Gastroesophageal sphincter (tissue), 4 donors: ENCODE data around the gene CORO6. TPM values are rescaled to one million over a fixed set of nuclear protein-coding genes. Genes with fewer than 3 reads are reported as not detected.

Experiments
- ATAC-seq: fragments of 150-250 bp; one replicate; pipeline ENCODE4 v1.9.1; 2016; ENCODE audit warnings: mild to moderate bottlenecking, moderate library complexity
- H3K27ac ChIP-seq, 4 donors: fragments of 200-600 bp; sonication (generic) in 3 of 4; 1 replicate in 3 of 4; 2 replicates in 1 of 4; pipeline ENCODE4 v1.5.1; 2016 to 2019
- H3K27me3 ChIP-seq: fragments of 200-600 bp; sonication (generic); one replicate; pipeline ENCODE4 v1.5.1; 2019
- H3K36me3 ChIP-seq, 2 donors: fragments of 200-600 bp; sonication (generic); one replicate each; pipeline ENCODE4 v1.5.1; 2019; ENCODE audit warnings: control low read depth in 1 of 2
- H3K4me1 ChIP-seq, 3 donors: fragments of 200-600 bp; sonication (generic); 1 replicate in 2 of 3; 2 replicates in 1 of 3; pipeline ENCODE4 v1.5.1; 2016 to 2019; ENCODE audit warnings: control low read depth in 2 of 3
- H3K4me3 ChIP-seq, 2 donors: fragments of 200-600 bp; sonication (generic); one replicate each; pipeline ENCODE4 v1.5.1; 2019; ENCODE audit warnings: mild to moderate bottlenecking in 1 of 2, moderate library complexity in 1 of 2
- H3K9me3 ChIP-seq, 3 donors: fragments of 200-600 bp; sonication (generic); one replicate each; pipeline ENCODE4 v1.5.1; 2017 to 2019; ENCODE audit warnings: control low read depth in 2 of 3
- EP300 ChIP-seq: sonication (generic); formaldehyde crosslinking; IDR thresholded peaks from one replicate; pipeline ENCODE4 v1.6.1; 2017; ENCODE audit warnings: antibody characterized with exemption, mild to moderate bottlenecking
- POLR2A ChIP-seq, 2 donors: fragments of 450-650 bp; IDR thresholded peaks; one replicate each; pipeline ENCODE4 v1.6.1; 2017; ENCODE audit warnings: antibody characterized with exemption in 2 of 2, mild to moderate bottlenecking in 2 of 2, moderate library complexity in 1 of 2
- POLR2AphosphoS5 ChIP-seq: sonication (generic); formaldehyde crosslinking; IDR thresholded peaks from one replicate; pipeline ENCODE4 v1.6.1; 2017; ENCODE audit warnings: antibody characterized with exemption
- WGBS, 2 donors: methylation state at CpG; one replicate each; pipeline ENCODE4 v1.1.5; 2018; ENCODE audit warnings: low coverage in 1 of 2; 5-methylcytosine and 5-hydroxymethylcytosine counted together
- total RNA-seq, 4 donors: library from RNA; depleted of rRNA; stranded (reverse); fragments of >200 nt; gene quantifications; one replicate each; pipeline ENCODE4 v1.1.0, GENCODE V29; 2016
- TF ChIP-seq, protein P1 (sequence below), 4 experiments: fragments of 200-600 bp in 2 of 4; fragments of 450-650 bp in 2 of 4; sonication (generic) in 1 of 4; IDR thresholded peaks; one replicate each; pipeline ENCODE4 v1.5.1; 2017 to 2019; ENCODE audit warnings: antibody characterized with exemption in 4 of 4, mild to moderate bottlenecking in 2 of 4, moderate library complexity in 2 of 4

The CORO6 gene
- total RNA-seq, 4 donors from 2014 or later, result 18.1 to 138 (median 39.4) TPM

DNA sequence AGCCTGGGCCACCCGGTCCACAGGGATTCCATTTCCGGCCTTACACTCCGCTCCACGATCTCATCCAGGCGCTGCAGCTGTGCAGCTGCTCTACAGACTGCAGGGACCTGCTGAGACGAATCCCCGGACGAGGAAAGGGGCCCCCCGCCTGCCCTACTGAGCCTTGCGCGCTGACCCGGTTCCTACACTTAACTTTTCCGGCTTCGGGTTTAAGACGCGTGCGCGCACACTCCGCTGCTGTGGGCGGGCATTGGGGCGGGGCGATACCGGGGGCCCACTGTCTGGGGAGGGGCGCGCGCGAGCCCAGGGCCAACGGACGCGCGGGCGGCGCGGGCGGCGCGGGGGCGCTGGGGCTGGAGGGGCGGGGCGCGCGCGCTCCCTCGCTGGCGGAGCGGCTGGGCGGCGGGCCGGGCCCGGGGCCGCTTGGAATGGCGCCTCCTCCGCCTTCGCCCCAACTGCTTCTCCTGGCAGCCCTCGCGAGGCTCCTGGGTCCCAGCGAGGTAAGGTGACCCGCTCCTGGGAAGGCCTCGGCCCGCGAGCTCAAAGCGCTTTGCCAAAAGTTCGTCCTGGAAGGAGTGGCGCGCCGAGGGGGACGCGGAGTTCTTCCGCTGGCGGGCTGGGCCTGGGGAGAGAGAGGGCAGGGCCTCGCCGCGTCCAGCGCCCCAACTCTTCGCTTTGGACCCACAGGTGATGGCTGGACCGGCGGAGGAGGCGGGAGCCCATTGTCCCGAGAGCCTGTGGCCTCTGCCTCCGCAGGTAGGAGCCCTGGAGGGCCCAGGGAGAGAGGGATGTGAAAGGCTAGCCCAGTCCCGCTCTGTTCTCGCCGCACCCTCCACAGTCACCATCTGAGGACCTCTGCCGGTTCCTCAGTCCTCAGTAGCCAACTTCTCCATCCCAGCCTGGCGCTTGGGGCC lies 54.1 kb downstream of the CORO6 start, which contains the start of gene TP53I13:
Gene TP53I13 (plus strand): TSS at position 371 of the 914 bp plus-strand sequence. CDS start 58 bp downstream, at position 429.
- ATAC-seq, result peak; percentile 71
- peaks cover 0 to 88% (median 18%) of the 10 kb centered on the region in 3 donors for H3K4me1 ChIP-seq
- H3K27me3 ChIP-seq, result no peaks in the 10 kb centered on the region
- H3K9me3 ChIP-seq, result no peaks in the 10 kb centered on the region
- H3K36me3 ChIP-seq, result peaks cover 0 to 12% of the 10 kb centered on the region in 2 donors
- H3K27ac ChIP-seq, result peak within 1 kb of the TSS; percentile 66 to 93 (median 89)
- H3K4me3 ChIP-seq, result peak within 1 kb of the TSS; percentile 48 to 85
- 0 to 1% methylated on average over 3 to 12 of the region's 85 CpGs for WGBS, 2 donors
- TF ChIP-seq POLR2AphosphoS5 (peak; percentile 9), POLR2A (IDR thresholded peaks at IDR 0.05) (peak; percentile 34 to 40), EP300 (no peak)
- TF ChIP-seq, protein P1, sequence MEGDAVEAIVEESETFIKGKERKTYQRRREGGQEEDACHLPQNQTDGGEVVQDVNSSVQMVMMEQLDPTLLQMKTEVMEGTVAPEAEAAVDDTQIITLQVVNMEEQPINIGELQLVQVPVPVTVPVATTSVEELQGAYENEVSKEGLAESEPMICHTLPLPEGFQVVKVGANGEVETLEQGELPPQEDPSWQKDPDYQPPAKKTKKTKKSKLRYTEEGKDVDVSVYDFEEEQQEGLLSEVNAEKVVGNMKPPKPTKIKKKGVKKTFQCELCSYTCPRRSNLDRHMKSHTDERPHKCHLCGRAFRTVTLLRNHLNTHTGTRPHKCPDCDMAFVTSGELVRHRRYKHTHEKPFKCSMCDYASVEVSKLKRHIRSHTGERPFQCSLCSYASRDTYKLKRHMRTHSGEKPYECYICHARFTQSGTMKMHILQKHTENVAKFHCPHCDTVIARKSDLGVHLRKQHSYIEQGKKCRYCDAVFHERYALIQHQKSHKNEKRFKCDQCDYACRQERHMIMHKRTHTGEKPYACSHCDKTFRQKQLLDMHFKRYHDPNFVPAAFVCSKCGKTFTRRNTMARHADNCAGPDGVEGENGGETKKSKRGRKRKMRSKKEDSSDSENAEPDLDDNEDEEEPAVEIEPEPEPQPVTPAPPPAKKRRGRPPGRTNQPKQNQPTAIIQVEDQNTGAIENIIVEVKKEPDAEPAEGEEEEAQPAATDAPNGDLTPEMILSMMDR (IDR thresholded peaks at IDR 0.05), result no peak

DNA sequence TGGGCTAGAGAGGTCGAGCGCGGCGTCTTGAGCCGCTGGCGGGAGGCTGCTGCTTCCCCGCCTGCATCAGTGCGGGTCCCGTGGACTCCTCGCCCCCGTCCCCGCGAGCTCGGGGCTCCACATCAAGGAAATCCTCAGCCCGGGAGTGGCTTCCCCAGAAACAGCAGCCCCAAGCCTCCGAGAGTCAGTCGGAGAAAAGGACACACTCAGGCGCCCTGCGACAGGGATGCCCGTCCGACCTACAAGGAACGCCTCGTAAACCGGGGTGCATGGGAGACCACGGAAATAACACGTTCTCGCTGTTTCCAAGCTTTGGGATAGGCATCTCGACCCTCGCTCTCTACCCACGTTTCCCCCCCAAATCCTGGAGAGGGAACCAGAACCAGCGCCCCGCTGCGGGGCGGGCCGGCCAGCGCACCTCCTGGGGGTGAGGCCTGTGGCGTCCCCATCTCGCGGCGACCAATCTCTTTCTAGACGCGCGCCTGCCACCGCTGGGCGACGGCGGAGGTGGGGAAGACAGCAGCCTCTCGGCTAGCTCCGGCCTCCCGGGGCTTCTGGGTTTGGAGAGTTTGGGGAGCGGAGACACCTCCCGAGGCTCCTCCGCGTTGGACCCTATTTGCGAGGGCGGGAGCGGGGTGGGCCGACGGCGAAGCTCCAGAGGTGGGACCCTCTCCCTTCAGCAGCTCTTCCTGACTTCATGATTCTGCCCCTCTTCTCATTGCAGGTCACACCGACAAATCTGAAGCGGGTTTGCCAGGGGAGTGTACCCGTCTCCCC lies 55.0 kb downstream of the CORO6 start:
- ATAC-seq, result peak; percentile 30
- H3K36me3 ChIP-seq, result peaks cover 0 to 10% of the 10 kb centered on the region in 2 donors
- H3K9me3 ChIP-seq, result no peaks in the 10 kb centered on the region
- H3K27ac ChIP-seq, result peak overlapping the region; percentile 66 to 93 (median 89)
- TF ChIP-seq POLR2AphosphoS5 (no peak), POLR2A (IDR thresholded peaks at IDR 0.05) (no peak), EP300 (no peak)
- TF ChIP-seq, protein P1 (IDR thresholded peaks at IDR 0.05), result peak in 3 of 4 experiments; percentile 44 to 53 (median 46)
- no peaks in the 10 kb centered on the region for H3K27me3 ChIP-seq
- peaks cover 0 to 79% (median 12%) of the 10 kb centered on the region in 3 donors for H3K4me1 ChIP-seq
- WGBS, 2 donors, result 0% methylated on average over 2 of the region's 63 CpGs; no CpG with 5 or more reads in 1 of the 2 donors
- H3K4me3 ChIP-seq, result peak overlapping the region; percentile 48 to 85

DNA sequence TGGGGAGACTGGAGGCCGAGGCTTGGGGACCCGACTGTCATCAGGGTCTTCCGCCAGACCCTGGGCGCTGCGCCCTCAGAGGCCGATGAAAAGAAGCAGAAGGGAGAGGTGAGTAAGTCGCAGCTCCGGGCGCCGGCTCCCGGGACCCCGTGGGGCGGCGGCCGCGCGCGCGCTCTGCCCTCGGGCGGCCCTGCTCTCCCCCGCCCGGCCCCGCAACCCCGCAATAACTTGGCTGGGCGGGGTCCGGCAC lies 55.5 kb downstream of the CORO6 start:
- H3K9me3 ChIP-seq, result no peaks in the 10 kb centered on the region
- peak overlapping the region; percentile 48 to 85 for H3K4me3 ChIP-seq
- peaks cover 0 to 15% of the 10 kb centered on the region in 2 donors for H3K36me3 ChIP-seq
- peak; percentile 1 for ATAC-seq
- TF ChIP-seq POLR2AphosphoS5 (no peak), EP300 (no peak), POLR2A (IDR thresholded peaks at IDR 0.05) (no peak)
- TF ChIP-seq, protein P1 (IDR thresholded peaks at IDR 0.05), result no peak
- peak overlapping the region; percentile 66 to 93 (median 89) for H3K27ac ChIP-seq
- WGBS, 2 donors, result no CpG with 5 or more reads among the region's 27 CpGs
- no peaks in the 10 kb centered on the region for H3K27me3 ChIP-seq
- peaks cover 0 to 76% (median 7%) of the 10 kb centered on the region in 3 donors for H3K4me1 ChIP-seq

DNA sequence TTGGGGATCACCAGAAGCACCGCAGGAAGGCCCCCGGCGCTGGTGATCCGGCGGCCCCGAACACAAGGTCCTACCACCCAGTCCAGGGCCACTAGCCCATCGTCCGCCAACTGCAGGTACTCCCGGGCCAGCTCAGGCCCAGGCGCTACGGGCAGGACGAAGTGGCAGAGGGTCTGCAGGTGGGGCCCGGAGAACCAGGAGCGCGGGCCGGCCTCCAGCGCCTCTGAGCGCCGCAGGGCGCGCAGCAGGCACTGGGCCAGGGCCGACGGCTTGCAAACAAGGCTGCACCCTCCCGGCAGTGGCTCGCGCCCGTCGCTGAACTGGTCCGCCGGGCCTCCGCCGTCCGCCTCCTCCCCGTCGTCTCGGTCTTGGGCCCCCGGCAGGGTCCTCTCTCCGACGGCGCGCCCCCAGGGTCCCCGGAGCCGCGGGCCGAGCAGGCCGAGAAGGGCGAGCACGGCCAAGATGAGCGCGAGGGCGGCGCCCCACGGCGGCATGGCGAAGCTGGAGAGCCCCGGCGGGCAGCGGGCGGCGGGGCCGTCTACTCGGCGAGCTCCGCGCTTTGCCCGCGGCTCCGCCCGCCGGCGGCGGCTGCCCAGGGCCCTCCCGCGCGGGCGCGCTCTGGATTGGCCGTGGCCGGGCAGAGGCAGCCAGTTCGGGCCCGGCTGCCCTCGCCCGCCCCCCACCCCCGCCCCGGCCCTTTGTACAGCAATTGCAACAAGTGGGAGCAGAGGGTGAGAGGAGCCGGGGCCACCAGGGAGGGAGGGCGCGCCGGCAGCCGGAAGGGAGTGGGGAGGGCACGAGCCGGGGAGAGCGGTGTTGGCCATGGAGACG lies 56.0 kb downstream of the CORO6 start, which contains the start of gene ABHD15:
Gene ABHD15 (minus strand): TSS at position 565 of the 831 bp plus-strand sequence. CDS start 71 bp downstream, at position 494.
- Histone ChIP-seq H3K4me1 (peaks cover 0 to 76% (median 9%) of the 10 kb centered on the region in 3 donors), H3K27me3 (no peaks in the 10 kb centered on the region), H3K27ac (peak within 1 kb of the TSS; percentile 66 to 93 (median 89)), H3K4me3 (peak within 1 kb of the TSS; percentile 48 to 85), H3K9me3 (no peaks in the 10 kb centered on the region), H3K36me3 (peaks cover 0 to 15% of the 10 kb centered on the region in 2 donors)
- ATAC-seq, result peak; percentile 82
- WGBS, 2 donors, result no CpG with 5 or more reads among the region's 94 CpGs
- no peak for TF ChIP-seq EP300
- TF ChIP-seq POLR2A (IDR thresholded peaks at IDR 0.05), result peak; percentile 28 to 50
- peak; percentile 62 for TF ChIP-seq POLR2AphosphoS5
- TF ChIP-seq, protein P1 (IDR thresholded peaks at IDR 0.05), result peak in 2 of 4 experiments; percentile 14 to 16
